Measurements from ENCODE around the gene WDR82.

Gene WDR82

DNA sequence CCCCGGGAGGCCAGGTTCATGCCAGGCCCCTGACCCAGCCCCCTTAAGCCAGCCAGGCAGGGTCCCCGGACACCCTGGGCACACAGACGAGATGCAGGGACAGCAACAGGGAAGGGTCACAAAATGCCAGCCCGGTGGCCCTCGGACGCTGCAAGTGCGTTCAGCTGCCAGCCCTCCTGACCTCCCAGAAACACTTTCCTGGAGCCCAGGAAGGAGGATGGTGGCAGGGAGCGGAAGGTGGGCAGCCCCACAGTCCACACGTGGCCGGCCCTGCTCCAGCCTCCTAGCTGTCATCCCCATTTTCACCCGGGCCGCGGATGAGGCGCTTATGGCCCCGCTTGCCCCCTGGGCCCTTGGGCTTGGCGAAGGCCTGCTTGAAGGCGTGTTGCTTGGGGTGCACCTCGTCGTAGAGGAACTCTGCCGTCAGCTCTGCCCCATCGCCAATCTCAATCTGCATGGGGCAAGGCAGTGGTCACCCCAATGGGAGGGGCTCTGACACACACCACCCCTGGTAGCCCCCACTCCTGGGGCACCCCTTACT is 49.6 kb downstream of the WDR82 start:
- in situ Hi-C loops (cut with MboI; ENCODE audit: low sequenced_read_pairs, unreplicated experiment), result no loop called here
- DNase-seq (ENCODE audit: low spot score), result no peak
- TF ChIP-seq CTCF (IDR thresholded peaks at IDR 0.05; ENCODE audit: borderline replicate concordance, control extremely low read depth, extremely low read depth, insufficient read depth, missing control alignments), result no peak

GRCh38 chr3:52228266-52228665 is 50.2 kb downstream of the WDR82 start:
- DNase-seq (ENCODE audit: low spot score), result no peak
- in situ Hi-C loops (cut with MboI; ENCODE audit: low sequenced_read_pairs, unreplicated experiment), result no loop called here
- no peak for TF ChIP-seq CTCF (IDR thresholded peaks at IDR 0.05; ENCODE audit: borderline replicate concordance, control extremely low read depth, extremely low read depth, insufficient read depth, missing control alignments)

DNA sequence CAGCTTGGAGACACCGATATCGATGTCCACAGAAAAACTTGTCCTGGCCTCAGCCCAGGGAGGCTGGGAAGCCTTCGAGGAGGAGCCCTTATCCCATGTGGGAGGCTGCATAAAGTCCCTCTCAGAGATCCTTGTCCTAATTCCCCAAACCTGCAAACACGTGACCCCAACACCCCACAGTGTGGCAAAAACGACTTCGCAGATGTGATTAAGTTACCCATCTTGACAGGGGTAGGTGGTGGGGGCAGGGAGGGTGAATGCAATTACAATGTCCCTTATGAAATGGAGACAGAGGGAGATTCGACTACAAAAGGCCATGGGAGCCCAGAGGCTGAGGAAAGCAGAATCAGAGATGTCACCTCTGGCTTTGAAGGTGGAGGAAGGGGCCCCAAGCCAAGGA is 50.7 kb downstream of the WDR82 start:
- DNase-seq (ENCODE audit: low spot score), result no peak
- TF ChIP-seq CTCF (IDR thresholded peaks at IDR 0.05; ENCODE audit: borderline replicate concordance, control extremely low read depth, extremely low read depth, insufficient read depth, missing control alignments), result no peak
- in situ Hi-C loops (cut with MboI; ENCODE audit: low sequenced_read_pairs, unreplicated experiment), result no loop called here

DNA sequence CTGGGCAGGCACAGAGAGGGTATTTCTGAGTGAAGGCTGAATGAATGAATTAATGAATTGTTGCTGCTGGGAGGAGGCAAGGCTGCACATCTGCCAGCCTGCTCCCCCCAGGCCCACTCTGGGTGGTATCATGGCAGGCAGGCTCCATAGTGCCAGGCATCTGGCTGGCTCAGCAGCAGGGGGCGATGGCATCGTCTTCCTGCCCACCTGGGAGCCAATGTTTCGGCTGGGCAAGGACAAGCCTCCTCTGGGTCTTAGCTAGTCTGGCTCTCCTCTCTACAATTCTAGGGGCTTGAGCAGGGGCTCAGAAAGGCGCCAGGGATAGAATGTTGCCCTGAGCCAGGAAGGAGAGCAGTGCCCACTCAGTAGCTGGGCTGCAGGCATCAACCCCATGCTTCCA is 51.3 kb downstream of the WDR82 start:
- no peak for DNase-seq (ENCODE audit: low spot score)
- TF ChIP-seq CTCF (IDR thresholded peaks at IDR 0.05; ENCODE audit: borderline replicate concordance, control extremely low read depth, extremely low read depth, insufficient read depth, missing control alignments), result no peak
- in situ Hi-C loops (cut with MboI; ENCODE audit: low sequenced_read_pairs, unreplicated experiment), result no loop called here

GRCh38 chr3:52226229-52226817 is 52.1 kb downstream of the WDR82 start:
- in situ Hi-C loops (cut with MboI; ENCODE audit: low sequenced_read_pairs, unreplicated experiment), result no loop called here
- no peak for TF ChIP-seq CTCF (IDR thresholded peaks at IDR 0.05; ENCODE audit: borderline replicate concordance, control extremely low read depth, extremely low read depth, insufficient read depth, missing control alignments)
- DNase-seq (ENCODE audit: low spot score), result no peak

DNA sequence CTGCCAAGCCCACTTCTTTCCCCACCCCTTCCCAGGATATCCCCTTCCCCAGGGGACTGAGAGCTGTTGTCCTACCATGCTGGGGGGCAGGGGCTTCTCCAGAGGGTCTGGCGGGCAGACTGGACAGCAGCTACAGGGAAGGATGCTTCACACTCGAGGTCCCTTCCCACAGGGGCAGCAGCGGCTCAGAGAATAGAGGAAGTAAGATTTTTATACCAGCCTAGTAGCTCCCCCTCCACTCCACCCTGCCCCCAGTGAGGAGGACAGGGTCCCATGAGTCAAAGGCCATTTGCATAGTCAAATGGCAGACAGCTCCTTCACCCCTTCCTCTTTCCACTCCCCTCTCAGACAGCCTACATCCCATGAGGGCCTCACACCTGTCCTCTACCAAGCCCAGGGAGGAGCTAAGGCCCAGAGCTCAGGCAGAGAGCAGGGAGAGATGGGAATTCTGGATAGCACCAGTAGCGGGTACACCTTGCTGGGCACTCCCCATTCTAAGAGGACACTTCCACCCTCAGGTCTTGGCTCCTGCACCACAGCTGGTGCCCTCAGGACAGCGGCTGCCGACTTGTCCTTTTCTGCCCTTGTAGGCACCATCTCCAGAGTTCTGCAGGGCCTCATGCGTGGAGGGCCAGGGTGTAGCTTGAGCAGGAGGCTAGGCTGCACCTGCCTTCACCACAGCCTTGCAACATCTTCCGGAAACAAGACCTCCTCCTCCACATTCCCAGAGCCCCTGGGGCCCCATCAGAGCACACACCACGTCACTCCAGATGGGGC is 52.8 kb downstream of the WDR82 start, which contains the start of gene TLR9:
TSS of gene TLR9 (minus strand) at position 194 of the 777 bp plus-strand sequence. CDS start at position 78, 116 bp downstream.
- DNase-seq (ENCODE audit: low spot score), result peak; percentile 82
- no peak for TF ChIP-seq CTCF (IDR thresholded peaks at IDR 0.05; ENCODE audit: borderline replicate concordance, control extremely low read depth, extremely low read depth, insufficient read depth, missing control alignments)
- in situ Hi-C loops (cut with MboI; ENCODE audit: low sequenced_read_pairs, unreplicated experiment), result no loop called here
